H1 (cell line): ENCODE measurements around the gene OTC. TPM values are rescaled to one million over a fixed set of nuclear protein-coding genes. Genes with fewer than 3 reads are reported as not detected.

Experiments
- CEBPB ChIP-seq: IDR thresholded peaks from 2 replicates; pipeline ENCODE4 v1.6.1; 2012; ENCODE audit warnings: low read depth, low read length
- MAFK ChIP-seq: IDR thresholded peaks from 2 replicates; pipeline ENCODE4 v1.6.1; 2012; ENCODE audit warnings: low read depth, mild to moderate bottlenecking, improper control_type of control experiment, low read length
- NRF1 ChIP-seq: IDR thresholded peaks from 2 replicates; pipeline ENCODE4 v1.6.1; 2011; ENCODE audit warnings: mild to moderate bottlenecking, low read depth, low read length, improper control_type of control experiment
- SAP30 ChIP-seq: fragments of 300-600 bp; sonication (generic); IDR thresholded peaks from 2 replicates; pipeline ENCODE4 v1.7.1; 2012; ENCODE audit warnings: low read length, moderate library complexity, mild to moderate bottlenecking, inconsistent platforms; ENCODE audit not compliant: insufficient read depth, insufficient replicate concordance
- SP1 ChIP-seq: IDR thresholded peaks from 2 replicates; pipeline ENCODE4 v1.6.1; 2011; ENCODE audit warnings: low read depth, low read length
- TBP ChIP-seq: IDR thresholded peaks from 2 replicates; pipeline ENCODE4 v1.6.1; 2011; ENCODE audit warnings: low read depth, low read length, improper control_type of control experiment
- polyA plus RNA-seq, 7 experiments: library from polyadenylated mRNA; depleted of rRNA in 3 of 7; stranded (reverse) in 5 of 7; unstranded in 2 of 7; fragments of >200 nt in 5 of 7; fragments of 200-250 nt in 2 of 7; gene quantifications; 1 replicate in 5 of 7; 2 replicates in 1 of 7; 4 replicates in 1 of 7; pipeline versions ENCODE4 v1.2.1 to v1.2.3, GENCODE V29; 2011 to 2013; ENCODE audit warnings: missing spikeins in 2 of 7, mixed read lengths in 2 of 7
- total RNA-seq: library from RNA; stranded (reverse); fragmentation: NEBNext Ultra II Directional; extraction: Animal tissue kit (Norgen Biotek cat#: 25700); gene quantifications from 2 replicates; pipeline ENCODE4 v1.2.1, GENCODE V29; 2021

The OTC gene
- total and polyA plus RNA-seq, 2 of the 8 experiments (the other 6 are each of a cell fraction or from before 2014, with no cell fraction given), result not detected

GRCh38 chrX:38458071-38458470 is 105.7 kb downstream of the OTC start (continued):
- TF ChIP-seq NRF1, result no peak
- TF ChIP-seq SP1, result no peak
- no peak for TF ChIP-seq CEBPB
- no peak for TF ChIP-seq TBP
- no peak for TF ChIP-seq MAFK
- no peak for TF ChIP-seq SAP30
